Tibial nerve (tissue), 4 donors: ENCODE results near the gene CRY1. TPM values are rescaled to one million over a fixed set of nuclear protein-coding genes. Genes with fewer than 3 reads are reported as not detected.

Experiments used
- DNase-seq, 2 donors: peaks; one replicate each; pipeline ENCODE4 v3.0.0-alpha.2; 2019; ENCODE audit warnings: low spot score in 2 of 2
- H3K27ac ChIP-seq, 4 donors: fragments of 200-600 bp; sonication (generic) in 3 of 4; one replicate each; pipeline ENCODE4 v1.5.1; 2017 to 2019; ENCODE audit warnings: mild to moderate bottlenecking in 1 of 4
- H3K27me3 ChIP-seq, 2 donors: fragments of 200-600 bp; sonication (generic) in 1 of 2; one replicate each; pipeline versions ENCODE4 v1.5.1 to v1.6.0; 2017 to 2019
- H3K36me3 ChIP-seq, 3 donors: fragments of 200-600 bp; sonication (generic); one replicate each; pipeline ENCODE4 v1.5.1; 2018 to 2019
- H3K4me1 ChIP-seq, 4 donors: fragments of 200-600 bp; sonication (generic) in 3 of 4; one replicate each; pipeline ENCODE4 v1.5.1; 2017 to 2019
- H3K4me3 ChIP-seq, 4 donors: fragments of 200-600 bp; sonication (generic) in 3 of 4; one replicate each; pipeline ENCODE4 v1.5.1; 2017 to 2019; ENCODE audit warnings: mild to moderate bottlenecking in 1 of 4, moderate library complexity in 1 of 4
- H3K9me3 ChIP-seq, 4 donors: fragments of 200-600 bp; sonication (generic) in 3 of 4; one replicate each; pipeline ENCODE4 v1.5.1; 2017 to 2019
- EP300 ChIP-seq, 2 donors: sonication (generic); formaldehyde crosslinking; IDR thresholded peaks; one replicate each; pipeline ENCODE4 v1.6.1; 2017; ENCODE audit warnings: antibody characterized with exemption in 2 of 2, mild to moderate bottlenecking in 1 of 2
- POLR2A ChIP-seq, 2 donors: fragments of 450-650 bp; IDR thresholded peaks; one replicate each; pipeline ENCODE4 v1.6.1; 2017; ENCODE audit warnings: antibody characterized with exemption in 2 of 2, mild to moderate bottlenecking in 2 of 2, moderate library complexity in 2 of 2
- WGBS, 2 donors: methylation state at CpG; one replicate each; pipeline ENCODE4 v1.1.5; 2018; 5-methylcytosine and 5-hydroxymethylcytosine counted together
- total RNA-seq, 4 donors: library from RNA; depleted of rRNA; stranded (reverse); fragments of >200 nt; gene quantifications; one replicate each; pipeline ENCODE4 v1.1.0, GENCODE V29; 2016
- TF ChIP-seq, protein P1 (sequence below), 5 experiments: fragments of 200-600 bp in 3 of 5; fragments of 450-650 bp in 2 of 5; sonication (generic) in 3 of 5; IDR thresholded peaks; one replicate each; pipeline ENCODE4 v1.5.1; 2016 to 2019; ENCODE audit warnings: antibody characterized with exemption in 5 of 5, mild to moderate bottlenecking in 3 of 5, moderate library complexity in 2 of 5

Gene CRY1
- total RNA-seq = 10 to 100 TPM; 16.3 to 36.3 (median 24.4) TPM

GRCh38 chr12:107093417-107094182 lies at the start of gene CRY1:
Gene CRY1 (minus strand): TSS chr12:107093549. CDS start chr12:107092961, 588 bp downstream.
- Histone ChIP-seq H3K4me3 (peak within 1 kb of the TSS; percentile 71 to 99 (median 87)), H3K27me3 (no peaks in the 10 kb centered on the region), H3K9me3 (no peaks in the 10 kb centered on the region), H3K36me3 (no peaks in the 10 kb centered on the region), H3K4me1 (peaks cover 0 to 36% (median 14%) of the 10 kb centered on the region in 4 donors), H3K27ac (peak within 1 kb of the TSS; percentile 93 to 100 (median 98))
- DNase-seq = peak; percentile 92 to 94
- 0 to 3% methylated on average over 16 to 62 of the region's 74 CpGs for WGBS, 2 donors
- TF ChIP-seq EP300 (IDR thresholded peaks at IDR 0.05) (peak; percentile 90 to 91), POLR2A (IDR thresholded peaks at IDR 0.05) (peak; percentile 89 to 97)
- TF ChIP-seq, protein P1, sequence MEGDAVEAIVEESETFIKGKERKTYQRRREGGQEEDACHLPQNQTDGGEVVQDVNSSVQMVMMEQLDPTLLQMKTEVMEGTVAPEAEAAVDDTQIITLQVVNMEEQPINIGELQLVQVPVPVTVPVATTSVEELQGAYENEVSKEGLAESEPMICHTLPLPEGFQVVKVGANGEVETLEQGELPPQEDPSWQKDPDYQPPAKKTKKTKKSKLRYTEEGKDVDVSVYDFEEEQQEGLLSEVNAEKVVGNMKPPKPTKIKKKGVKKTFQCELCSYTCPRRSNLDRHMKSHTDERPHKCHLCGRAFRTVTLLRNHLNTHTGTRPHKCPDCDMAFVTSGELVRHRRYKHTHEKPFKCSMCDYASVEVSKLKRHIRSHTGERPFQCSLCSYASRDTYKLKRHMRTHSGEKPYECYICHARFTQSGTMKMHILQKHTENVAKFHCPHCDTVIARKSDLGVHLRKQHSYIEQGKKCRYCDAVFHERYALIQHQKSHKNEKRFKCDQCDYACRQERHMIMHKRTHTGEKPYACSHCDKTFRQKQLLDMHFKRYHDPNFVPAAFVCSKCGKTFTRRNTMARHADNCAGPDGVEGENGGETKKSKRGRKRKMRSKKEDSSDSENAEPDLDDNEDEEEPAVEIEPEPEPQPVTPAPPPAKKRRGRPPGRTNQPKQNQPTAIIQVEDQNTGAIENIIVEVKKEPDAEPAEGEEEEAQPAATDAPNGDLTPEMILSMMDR (IDR thresholded peaks at IDR 0.05) = peak in 2 of 5 experiments; percentile 50 to 53

DNA sequence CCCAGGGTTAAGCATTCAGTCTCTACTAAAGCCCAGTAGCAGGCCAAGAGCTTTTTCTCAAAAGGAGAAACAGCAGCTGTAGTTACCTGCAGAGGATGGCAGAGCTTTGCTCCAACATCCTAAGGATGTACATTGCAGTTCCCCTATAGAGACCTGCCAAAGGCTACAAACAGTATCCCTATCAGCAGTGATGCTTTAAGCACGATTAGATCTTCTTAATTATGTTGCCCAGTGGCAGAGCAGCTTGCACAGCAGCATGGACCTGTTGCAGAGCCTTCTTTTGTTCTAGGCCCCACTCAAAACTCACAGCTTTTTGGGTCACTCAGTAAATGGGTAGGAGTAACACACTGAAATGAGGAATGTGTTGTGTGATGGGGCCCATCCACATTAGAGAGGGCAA lies 46.4 kb upstream of the CRY1 start:
- Histone ChIP-seq H3K4me3 (no peak overlapping the region), H3K4me1 (no peaks in the 10 kb centered on the region), H3K27ac (no peak overlapping the region), H3K9me3 (no peaks in the 10 kb centered on the region), H3K36me3 (no peaks in the 10 kb centered on the region), H3K27me3 (no peaks in the 10 kb centered on the region)
- DNase-seq = no peak
- TF ChIP-seq POLR2A (IDR thresholded peaks at IDR 0.05) (no peak), EP300 (IDR thresholded peaks at IDR 0.05) (no peak)
- TF ChIP-seq, protein P1 (IDR thresholded peaks at IDR 0.05) = no peak
- 89 to 91% methylated on average over 1 of the region's 1 CpG for WGBS, 2 donors

GRCh38 chr12:107138990-107139389 lies 45.6 kb upstream of the CRY1 start:
- DNase-seq = no peak
- Histone ChIP-seq H3K9me3 (no peaks in the 10 kb centered on the region), H3K36me3 (no peaks in the 10 kb centered on the region), H3K4me1 (no peaks in the 10 kb centered on the region), H3K4me3 (no peak overlapping the region), H3K27ac (no peak overlapping the region), H3K27me3 (no peaks in the 10 kb centered on the region)
- WGBS, 2 donors = 77 to 88% methylated on average over 3 of the region's 3 CpGs
- TF ChIP-seq EP300 (IDR thresholded peaks at IDR 0.05) = no peak
- TF ChIP-seq, protein P1 (IDR thresholded peaks at IDR 0.05) = no peak
- no peak for TF ChIP-seq POLR2A (IDR thresholded peaks at IDR 0.05)

- TF ChIP-seq EP300 (IDR thresholded peaks at IDR 0.05) = no peak
- TF ChIP-seq POLR2A (IDR thresholded peaks at IDR 0.05) = no peak
- TF ChIP-seq, protein P1 (IDR thresholded peaks at IDR 0.05) = no peak
- Histone ChIP-seq H3K4me3 (no peak overlapping the region), H3K4me1 (no peaks in the 10 kb centered on the region), H3K9me3 (no peaks in the 10 kb centered on the region), H3K27ac (no peak overlapping the region), H3K36me3 (no peaks in the 10 kb centered on the region), H3K27me3 (no peaks in the 10 kb centered on the region)
- no peak for DNase-seq
- WGBS, 2 donors = 90 to 91% methylated on average over 2 of the region's 2 CpGs
Observed at GRCh38 chr12:107135177-107135576, 41.8 kb upstream of the CRY1 start.

- TF ChIP-seq EP300 (IDR thresholded peaks at IDR 0.05) = no peak
- TF ChIP-seq POLR2A (IDR thresholded peaks at IDR 0.05) = no peak
- TF ChIP-seq, protein P1 (IDR thresholded peaks at IDR 0.05) = no peak
- WGBS, 2 donors = 75 to 100% methylated on average over 1 of the region's 1 CpG
- H3K27ac ChIP-seq = no peak overlapping the region
- H3K9me3 ChIP-seq = no peaks in the 10 kb centered on the region
- no peak overlapping the region for H3K4me3 ChIP-seq
- no peaks in the 10 kb centered on the region for H3K4me1 ChIP-seq
- DNase-seq = no peak
- no peaks in the 10 kb centered on the region for H3K36me3 ChIP-seq
- H3K27me3 ChIP-seq = no peaks in the 10 kb centered on the region
Observed at GRCh38 chr12:107134558-107134957, 41.2 kb upstream of the CRY1 start.
